ENCODE results near the gene DAPL1. TPM values are rescaled to one million over a fixed set of nuclear protein-coding genes. Genes with fewer than 3 reads are reported as not detected.

The DAPL1 gene
- total and polyA plus RNA-seq, 10 of the 15 experiments (the other 5 are each of a cell fraction or from before 2014, with no cell fraction given), result not detected

DNA sequence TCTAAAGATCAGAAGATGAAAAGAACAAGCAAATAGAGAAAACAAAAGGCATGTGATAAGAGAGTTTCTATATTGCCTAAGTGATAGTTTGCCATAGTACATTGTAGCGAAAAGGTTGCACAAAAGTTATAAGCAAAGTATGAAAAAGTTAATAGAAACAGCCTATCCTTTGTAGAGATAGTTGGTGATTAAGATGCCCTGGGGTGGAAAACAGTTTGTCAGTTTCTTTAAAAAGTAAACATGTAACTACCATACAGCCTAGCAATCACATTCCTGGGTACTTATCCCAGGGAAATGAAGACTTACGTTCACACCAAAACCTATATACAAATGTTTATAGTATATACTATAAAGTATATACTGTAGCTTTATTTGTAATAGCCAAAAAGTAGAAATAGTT lies 16.9 kb upstream of the DAPL1 start:
- H3K27me3 ChIP-seq (replicated peaks in 1 of 2; ENCODE audit: control insufficient read depth in 2 of 2, insufficient read depth in 2 of 2, low read length in 1 of 2), result no peaks in the 10 kb centered on the region
- H3K9me3 ChIP-seq (replicated peaks; ENCODE audit: control insufficient read depth, insufficient read depth, low read length), result no peaks in the 10 kb centered on the region
- RAD21 ChIA-PET (ENCODE audit: unreplicated experiment), result no interaction called here
- no peaks in the 10 kb centered on the region for H3K79me2 ChIP-seq (ENCODE audit: control insufficient read depth, insufficient read depth, low read length)
- no peak for ATAC-seq
- no TSS peak for BruUV-seq (replicated peaks)
- intact Hi-C loops (cut with micrococcal nuclease; ENCODE audit: unreplicated experiment) (no loop called here), in situ Hi-C loops (cut with MboI) (no loop called here)
- SMC1A ChIA-PET (ENCODE audit: uncharacterized antibody, unreplicated experiment), result no interaction called here
- H4K20me1 ChIP-seq (ENCODE audit: control insufficient read depth, insufficient read depth), result no peaks in the 10 kb centered on the region
- POLR2A ChIA-PET, result no interaction called here
- H3K4me1 ChIP-seq (ENCODE audit: control insufficient read depth, insufficient read depth, low read length), result no peaks in the 10 kb centered on the region
- no peak overlapping the region for H3K9ac ChIP-seq (ENCODE audit: control insufficient read depth, insufficient read depth, low read length)
- CTCF ChIA-PET, result no interaction called here
- H3K4me3 ChIP-seq, result no peak overlapping the region
- DNase-seq (ENCODE audit: low read depth, low spot score), result no peak
- H3K27ac ChIP-seq (ENCODE audit: control insufficient read depth, insufficient read depth), result no peak overlapping the region
- 2% methylated on average over 2 of the region's 2 CpGs for WGBS (ENCODE audit: insufficient coverage, insufficient replicate concordance, low lambda C conversion rate, missing lambda C conversion rate)
- no peak overlapping the region for H2AFZ ChIP-seq (ENCODE audit: control insufficient read depth, low read depth, low read length)
- FAIRE-seq, result no peak
- H3K4me2 ChIP-seq (ENCODE audit: control insufficient read depth, insufficient read depth), result no peak overlapping the region
- H3K36me3 ChIP-seq (ENCODE audit: control insufficient read depth in 2 of 2, insufficient read depth in 2 of 2, low read length in 1 of 2), result no peaks in the 10 kb centered on the region
- TF ChIP-seq, protein P1, sequence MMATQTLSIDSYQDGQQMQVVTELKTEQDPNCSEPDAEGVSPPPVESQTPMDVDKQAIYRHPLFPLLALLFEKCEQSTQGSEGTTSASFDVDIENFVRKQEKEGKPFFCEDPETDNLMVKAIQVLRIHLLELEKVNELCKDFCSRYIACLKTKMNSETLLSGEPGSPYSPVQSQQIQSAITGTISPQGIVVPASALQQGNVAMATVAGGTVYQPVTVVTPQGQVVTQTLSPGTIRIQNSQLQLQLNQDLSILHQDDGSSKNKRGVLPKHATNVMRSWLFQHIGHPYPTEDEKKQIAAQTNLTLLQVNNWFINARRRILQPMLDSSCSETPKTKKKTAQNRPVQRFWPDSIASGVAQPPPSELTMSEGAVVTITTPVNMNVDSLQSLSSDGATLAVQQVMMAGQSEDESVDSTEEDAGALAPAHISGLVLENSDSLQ (IDR thresholded peaks at IDR 0.05), result no peak
- TF ChIP-seq FOXM1 (IDR thresholded peaks at IDR 0.05; ENCODE audit: low read depth, low read length) (no peak), CHD2 (IDR thresholded peaks at IDR 0.05; ENCODE audit: borderline replicate concordance, low read depth, low read length) (no peak), HDAC2 (IDR thresholded peaks at IDR 0.05) (no peak)
- TF ChIP-seq, protein P2, sequence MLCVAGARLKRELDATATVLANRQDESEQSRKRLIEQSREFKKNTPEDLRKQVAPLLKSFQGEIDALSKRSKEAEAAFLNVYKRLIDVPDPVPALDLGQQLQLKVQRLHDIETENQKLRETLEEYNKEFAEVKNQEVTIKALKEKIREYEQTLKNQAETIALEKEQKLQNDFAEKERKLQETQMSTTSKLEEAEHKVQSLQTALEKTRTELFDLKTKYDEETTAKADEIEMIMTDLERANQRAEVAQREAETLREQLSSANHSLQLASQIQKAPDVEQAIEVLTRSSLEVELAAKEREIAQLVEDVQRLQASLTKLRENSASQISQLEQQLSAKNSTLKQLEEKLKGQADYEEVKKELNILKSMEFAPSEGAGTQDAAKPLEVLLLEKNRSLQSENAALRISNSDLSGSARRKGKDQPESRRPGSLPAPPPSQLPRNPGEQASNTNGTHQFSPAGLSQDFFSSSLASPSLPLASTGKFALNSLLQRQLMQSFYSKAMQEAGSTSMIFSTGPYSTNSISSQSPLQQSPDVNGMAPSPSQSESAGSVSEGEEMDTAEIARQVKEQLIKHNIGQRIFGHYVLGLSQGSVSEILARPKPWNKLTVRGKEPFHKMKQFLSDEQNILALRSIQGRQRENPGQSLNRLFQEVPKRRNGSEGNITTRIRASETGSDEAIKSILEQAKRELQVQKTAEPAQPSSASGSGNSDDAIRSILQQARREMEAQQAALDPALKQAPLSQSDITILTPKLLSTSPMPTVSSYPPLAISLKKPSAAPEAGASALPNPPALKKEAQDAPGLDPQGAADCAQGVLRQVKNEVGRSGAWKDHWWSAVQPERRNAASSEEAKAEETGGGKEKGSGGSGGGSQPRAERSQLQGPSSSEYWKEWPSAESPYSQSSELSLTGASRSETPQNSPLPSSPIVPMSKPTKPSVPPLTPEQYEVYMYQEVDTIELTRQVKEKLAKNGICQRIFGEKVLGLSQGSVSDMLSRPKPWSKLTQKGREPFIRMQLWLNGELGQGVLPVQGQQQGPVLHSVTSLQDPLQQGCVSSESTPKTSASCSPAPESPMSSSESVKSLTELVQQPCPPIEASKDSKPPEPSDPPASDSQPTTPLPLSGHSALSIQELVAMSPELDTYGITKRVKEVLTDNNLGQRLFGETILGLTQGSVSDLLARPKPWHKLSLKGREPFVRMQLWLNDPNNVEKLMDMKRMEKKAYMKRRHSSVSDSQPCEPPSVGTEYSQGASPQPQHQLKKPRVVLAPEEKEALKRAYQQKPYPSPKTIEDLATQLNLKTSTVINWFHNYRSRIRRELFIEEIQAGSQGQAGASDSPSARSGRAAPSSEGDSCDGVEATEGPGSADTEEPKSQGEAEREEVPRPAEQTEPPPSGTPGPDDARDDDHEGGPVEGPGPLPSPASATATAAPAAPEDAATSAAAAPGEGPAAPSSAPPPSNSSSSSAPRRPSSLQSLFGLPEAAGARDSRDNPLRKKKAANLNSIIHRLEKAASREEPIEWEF (IDR thresholded peaks at IDR 0.05; ENCODE audit: insufficient replicate concordance, low read depth, low read length), result no peak

Data from GM12878 (cell line).